ENCODE measurements around the gene RFX5. TPM values are rescaled to one million over a fixed set of nuclear protein-coding genes. Genes with fewer than 3 reads are reported as not detected.

The RFX5 gene
- 29.6 and 32.4 TPM in 2 replicates for total RNA-seq

DNA sequence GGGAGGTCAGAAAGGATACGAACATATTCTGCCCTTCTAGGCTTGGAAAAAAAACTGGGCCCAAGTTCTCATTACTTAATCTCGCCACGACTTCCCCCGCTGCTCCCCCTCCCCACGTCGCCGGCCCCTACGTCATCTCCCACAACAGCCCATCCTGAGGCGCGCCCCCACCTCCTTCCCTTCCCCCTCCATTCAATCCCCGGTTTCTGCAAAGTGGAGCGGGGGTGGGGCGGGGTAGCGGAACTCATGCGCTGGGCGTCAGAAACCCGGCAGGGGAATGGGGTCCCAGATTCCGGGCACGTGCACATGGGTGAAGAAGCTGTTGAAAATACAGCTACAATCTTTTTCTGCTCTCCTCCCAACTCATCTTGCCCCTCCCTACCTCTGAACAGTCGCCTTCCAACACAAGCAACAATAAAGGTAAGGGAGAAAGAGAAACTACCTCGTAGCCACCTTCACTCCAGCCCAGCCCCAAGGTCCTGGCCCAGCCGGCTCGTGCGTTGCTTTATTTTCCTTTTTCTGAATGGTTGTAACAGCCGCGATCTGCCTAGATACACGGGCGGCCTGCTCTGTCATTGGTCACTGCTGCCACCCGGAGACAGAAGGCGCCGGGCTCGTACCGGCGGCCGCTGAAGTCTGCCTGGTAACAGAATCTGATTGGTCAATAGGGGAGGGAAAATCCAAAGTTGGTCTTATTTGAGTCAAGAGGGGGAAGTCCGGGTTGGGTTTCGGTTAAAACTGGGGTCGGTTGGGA, at the start of gene RFX5:
TSS of gene RFX5 (minus strand) at position 484 of the 754 bp plus-strand sequence. CDS start 932 bp downstream, outside the sequence.

DNA sequence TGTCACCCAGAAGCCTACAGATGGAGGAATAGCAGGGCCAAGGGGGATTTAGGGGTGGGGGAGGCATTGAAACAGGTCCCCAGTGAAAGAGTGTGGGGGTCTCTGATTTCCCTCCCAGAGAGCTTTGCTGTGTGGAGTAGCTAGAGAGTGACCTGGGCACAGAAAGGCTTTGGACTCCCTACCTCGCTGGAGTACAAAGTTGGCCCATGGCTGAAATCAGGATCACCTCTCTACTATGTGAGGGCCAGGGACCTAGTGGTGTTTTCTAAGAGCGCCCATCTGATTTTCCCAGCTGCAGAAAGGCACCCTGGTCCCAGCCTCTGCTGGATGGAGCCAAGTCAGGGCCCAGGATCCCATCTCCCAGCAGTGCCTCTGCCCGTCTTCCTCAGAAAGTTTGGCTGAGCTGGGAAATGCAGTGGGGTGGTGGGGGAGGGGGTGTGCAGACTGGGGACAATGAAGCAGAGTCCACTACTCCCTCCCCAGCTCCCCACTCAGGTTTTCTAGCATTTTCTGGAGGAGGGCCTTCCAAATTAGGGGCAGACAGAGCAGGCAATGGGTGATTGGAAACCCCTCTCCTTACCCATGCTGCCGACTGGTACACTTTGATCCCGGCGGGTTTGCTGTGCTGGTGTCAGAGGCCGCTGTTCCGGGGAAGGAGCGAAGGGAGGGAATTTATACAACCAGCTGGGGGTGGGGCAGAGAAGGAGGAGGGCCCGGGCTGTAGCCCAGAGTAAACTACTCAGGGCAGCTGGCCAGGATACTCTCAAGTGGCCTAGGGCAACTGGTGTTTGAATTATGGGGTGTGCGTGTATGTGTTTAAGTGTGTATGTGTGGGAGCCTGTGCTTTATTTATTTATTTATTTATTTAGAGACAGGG, 25.2 kb upstream of the RFX5 start, which contains the start of gene SELENBP1:
TSS of gene SELENBP1 (minus strand) at position 648 of the 877 bp plus-strand sequence. CDS start at position 584, 64 bp downstream.

DNA sequence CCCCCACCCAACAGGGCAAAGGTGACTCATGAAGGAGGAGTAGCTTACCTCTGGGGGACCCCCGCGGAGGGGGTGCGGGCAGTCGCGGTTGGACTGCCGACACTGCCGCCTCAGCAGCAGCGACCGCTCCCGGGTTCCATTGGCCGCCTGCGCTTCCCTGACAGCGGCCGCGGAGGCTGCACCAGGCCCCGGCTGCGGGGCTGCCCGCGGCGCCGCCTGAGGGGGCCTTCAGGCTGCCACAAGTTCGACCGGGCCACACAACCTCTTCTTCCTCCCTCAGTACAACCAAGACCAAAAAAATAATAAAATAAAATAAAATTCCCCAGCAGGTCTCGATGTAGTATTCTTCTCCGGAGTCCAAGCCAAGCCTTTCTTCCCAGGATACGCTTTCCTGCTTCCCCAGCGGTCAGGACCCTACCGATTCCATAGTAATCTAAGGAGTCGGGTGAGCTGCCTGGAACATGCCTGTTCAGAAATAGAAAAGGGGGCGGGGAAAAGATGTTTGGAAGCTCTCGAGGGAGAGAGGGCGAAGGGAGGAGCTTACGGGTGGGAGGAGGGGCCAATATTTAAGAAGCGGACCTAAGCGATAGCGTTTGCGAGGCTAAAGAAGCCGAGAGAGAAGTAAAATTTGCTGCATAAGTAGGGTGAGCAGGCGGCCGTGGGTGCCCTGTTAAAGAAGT, 19.7 kb downstream of the RFX5 start, which contains the start of gene PI4KB:
TSS of gene PI4KB (minus strand) at position 194 of the 680 bp plus-strand sequence. CDS start 10,935 bp downstream, outside the sequence.

Other genes starting within 250 kb of the RFX5 start
- 0.66 and 0.75 TPM in 2 replicates for gene SEMA6C, start 200.6 kb downstream of the RFX5 start, total RNA-seq
- not detected in 2 replicates for gene TNFAIP8L2, start 190.6 kb downstream of the RFX5 start, total RNA-seq
- 5.6 and 6.7 TPM in 2 replicates for gene LYSMD1, start 181.3 kb downstream of the RFX5 start, total RNA-seq
- 18.4 and 23.9 TPM in 2 replicates for gene SCNM1, start 181.1 kb downstream of the RFX5 start, total RNA-seq
- 0.22 TPM in 1 of 2 replicates, not detected in the other for gene TMOD4, start 171.3 kb downstream of the RFX5 start, total RNA-seq
- gene VPS72, start 157.1 kb downstream of the RFX5 start, total RNA-seq, result 50.7 and 54.9 TPM in 2 replicates
- 66.1 and 76.1 TPM in 2 replicates for gene PIP5K1A, start 148.7 kb downstream of the RFX5 start, total RNA-seq
- gene PSMD4, start 92.5 kb downstream of the RFX5 start, total RNA-seq, result 243 and 344 TPM in 2 replicates
- 12.5 and 12.6 TPM in 2 replicates for gene ZNF687, start 65.0 kb downstream of the RFX5 start, total RNA-seq
- 47.9 and 74.1 TPM in 2 replicates for gene PI4KB, start 19.8 kb downstream of the RFX5 start, total RNA-seq
- gene SELENBP1, start 25.5 kb upstream of the RFX5 start, total RNA-seq, result 22.2 and 25.0 TPM in 2 replicates
- 352 and 425 TPM in 2 replicates for gene PSMB4, start 52.3 kb upstream of the RFX5 start, total RNA-seq
- 16.7 and 18.0 TPM in 2 replicates for gene POGZ, start 112.2 kb upstream of the RFX5 start, total RNA-seq
- 0.11 and 0.12 TPM in 2 replicates for gene CGN, start 164.1 kb upstream of the RFX5 start, total RNA-seq
- gene TUFT1, start 193.1 kb upstream of the RFX5 start, total RNA-seq, result 4.5 and 8.5 TPM in 2 replicates

Measured in uterine smooth muscle cell (primary cell).